ENCODE results near the gene GRHL1.
"Not testable (repeated sequence)": the region's sequence is repeated elsewhere in the genome, so short reads cannot be mapped to it uniquely, and the experiment has no call there.

The GRHL1 gene

GRCh38 chr2:9912468-9912867 lies 39.0 kb upstream of the GRHL1 start:
- no peak for DNase-seq (ENCODE audit: low spot score)
- in situ Hi-C loops (cut with MboI; ENCODE audit: low pct_unique_long_range_greater_than_20kb, low sequenced_read_pairs, unreplicated experiment): no loop called here
- no peak for TF ChIP-seq CTCF (IDR thresholded peaks at IDR 0.05; ENCODE audit: extremely low read depth, insufficient read depth, missing control alignments)

DNA sequence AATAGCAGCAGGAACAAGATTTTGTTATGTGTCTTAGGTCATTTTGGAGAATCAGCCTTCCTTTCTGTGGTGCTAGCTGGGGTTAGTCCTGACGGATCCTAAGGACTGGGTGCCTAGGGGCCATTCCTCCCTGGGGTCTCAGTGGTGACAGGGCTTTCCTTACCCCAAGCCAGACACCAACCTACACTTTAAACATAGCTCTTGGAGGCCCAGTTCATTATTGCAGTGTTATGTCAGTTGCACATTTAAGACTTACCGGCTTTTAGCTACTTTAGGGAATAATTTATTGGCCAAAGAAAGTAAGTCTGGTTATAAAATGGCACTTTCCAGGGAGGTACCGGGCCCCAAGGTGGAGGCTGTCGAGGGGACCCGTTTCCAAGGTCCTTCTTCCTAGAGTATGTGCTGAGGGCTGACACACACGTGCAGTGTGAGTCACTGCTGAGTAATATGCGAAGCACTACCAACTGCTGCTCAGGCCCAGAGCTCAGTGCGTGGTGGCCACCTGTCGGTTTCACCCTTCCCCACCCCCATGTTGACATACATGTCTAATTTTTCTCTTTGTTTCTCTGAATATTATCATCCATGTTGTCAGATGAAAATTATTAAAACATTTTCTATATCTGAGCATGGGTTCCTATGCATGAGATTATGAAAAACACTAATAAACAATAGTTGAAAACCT lies 37.0 kb upstream of the GRHL1 start:
- TF ChIP-seq CTCF (IDR thresholded peaks at IDR 0.05; ENCODE audit: extremely low read depth, insufficient read depth, missing control alignments): peak; percentile 52
- in situ Hi-C loops (cut with MboI; ENCODE audit: low pct_unique_long_range_greater_than_20kb, low sequenced_read_pairs, unreplicated experiment): no loop called here
- peak; percentile 68 for DNase-seq (ENCODE audit: low spot score)

GRCh38 chr2:9918275-9918674 lies 33.2 kb upstream of the GRHL1 start:
- no peak for TF ChIP-seq CTCF (IDR thresholded peaks at IDR 0.05; ENCODE audit: extremely low read depth, insufficient read depth, missing control alignments)
- DNase-seq (ENCODE audit: low spot score): no peak
- in situ Hi-C loops (cut with MboI; ENCODE audit: low pct_unique_long_range_greater_than_20kb, low sequenced_read_pairs, unreplicated experiment): no loop called here

GRCh38 chr2:9919512-9919911 lies 32.0 kb upstream of the GRHL1 start:
- DNase-seq (ENCODE audit: low spot score): no peak
- TF ChIP-seq CTCF (IDR thresholded peaks at IDR 0.05; ENCODE audit: extremely low read depth, insufficient read depth, missing control alignments): no peak
- in situ Hi-C loops (cut with MboI; ENCODE audit: low pct_unique_long_range_greater_than_20kb, low sequenced_read_pairs, unreplicated experiment): no loop called here

- DNase-seq (ENCODE audit: low spot score); in situ Hi-C loops (cut with MboI; ENCODE audit: low pct_unique_long_range_greater_than_20kb, low sequenced_read_pairs, unreplicated experiment): not testable (repeated sequence)
Observed at GRCh38 chr2:9927020-9927419, 24.5 kb upstream of the GRHL1 start.

- DNase-seq (ENCODE audit: low spot score): no peak
- no peak for TF ChIP-seq CTCF (IDR thresholded peaks at IDR 0.05; ENCODE audit: extremely low read depth, insufficient read depth, missing control alignments)
- in situ Hi-C loops (cut with MboI; ENCODE audit: low pct_unique_long_range_greater_than_20kb, low sequenced_read_pairs, unreplicated experiment): no loop called here
Observed at GRCh38 chr2:9937258-9937657, 14.2 kb upstream of the GRHL1 start.

GRCh38 chr2:9937968-9938367 lies 13.5 kb upstream of the GRHL1 start:
- TF ChIP-seq CTCF (IDR thresholded peaks at IDR 0.05; ENCODE audit: extremely low read depth, insufficient read depth, missing control alignments): no peak
- no peak for DNase-seq (ENCODE audit: low spot score)
- in situ Hi-C loops (cut with MboI; ENCODE audit: low pct_unique_long_range_greater_than_20kb, low sequenced_read_pairs, unreplicated experiment): no loop called here

All from GM13977 (cell line).